WI38 (cell line): Measurements from ENCODE around the gene FLYWCH1.

Experiments
- H3K4me3 ChIP-seq: 2 replicates; pipeline ENCODE4 v1.5.1; 2011; ENCODE audit warnings: low read depth, mild to moderate bottlenecking, control low read depth, low read length
- CTCF ChIP-seq: IDR thresholded peaks from 2 replicates; pipeline ENCODE4 v1.5.1; 2012; ENCODE audit warnings: low read depth, mild to moderate bottlenecking, control low read depth, low read length

The FLYWCH1 gene

GRCh38 chr16:2884041-2884451 is 27.7 kb upstream of the FLYWCH1 start:
- H3K4me3 ChIP-seq = peak overlapping the region; percentile 88
- TF ChIP-seq CTCF = no peak

GRCh38 chr16:2894231-2894630 is 17.5 kb upstream of the FLYWCH1 start:
- TF ChIP-seq CTCF = no peak
- no peak overlapping the region for H3K4me3 ChIP-seq

GRCh38 chr16:2895813-2896212 is 15.9 kb upstream of the FLYWCH1 start:
- H3K4me3 ChIP-seq = no peak overlapping the region
- TF ChIP-seq CTCF = no peak

GRCh38 chr16:2896480-2897010 is 15.2 kb upstream of the FLYWCH1 start:
- no peak for TF ChIP-seq CTCF
- no peak overlapping the region for H3K4me3 ChIP-seq

- no peak for TF ChIP-seq CTCF
- no peak overlapping the region for H3K4me3 ChIP-seq
Measured at GRCh38 chr16:2897110-2897509, 14.6 kb upstream of the FLYWCH1 start.

GRCh38 chr16:2898831-2899563 is 12.7 kb upstream of the FLYWCH1 start:
- no peak for TF ChIP-seq CTCF
- H3K4me3 ChIP-seq = no peak overlapping the region

GRCh38 chr16:2899564-2900072 is 12.1 kb upstream of the FLYWCH1 start:
- no peak for TF ChIP-seq CTCF
- no peak overlapping the region for H3K4me3 ChIP-seq
